Stimulated activated naive CD8-positive, alpha-beta T cell treated with anti-CD3 and anti-CD28 coated beads, Interleukin-15, amount 100 ng/mL, for 72 hours (primary cell): ENCODE measurements around the gene SLC10A7.

Experiments
- ATAC-seq: fragments of 150-1000 bp; cut with Tn5 transposase; 2 replicates; pipeline ENCODE4 v1.10.0; 2021; ENCODE audit warnings: mild to moderate bottlenecking, moderate library complexity
- DNase-seq, 2 donors: peaks; one replicate each; pipeline ENCODE4 v3.0.0; 2021 to 2022
- H3K27ac Mint-ChIP-seq, 2 donors: one replicate each; pipeline ENCODE4 v1.8.0; 2022; ENCODE audit warnings: mild to moderate bottlenecking in 2 of 2, mixed read lengths in 2 of 2, moderate library complexity in 2 of 2
- H3K27me3 Mint-ChIP-seq: one replicate; pipeline ENCODE4 v1.8.0; 2022; ENCODE audit warnings: mixed read lengths
- H3K4me1 Mint-ChIP-seq: one replicate; pipeline ENCODE4 v1.8.0; 2022; ENCODE audit warnings: mild to moderate bottlenecking, mixed read lengths
- H3K4me3 Mint-ChIP-seq, 2 donors: one replicate each; pipeline ENCODE4 v1.8.0; 2022; ENCODE audit warnings: mild to moderate bottlenecking in 2 of 2, mixed read lengths in 2 of 2, moderate library complexity in 1 of 2
- H3K9me3 Mint-ChIP-seq, 2 donors: one replicate each; pipeline ENCODE4 v1.8.0; 2022; ENCODE audit warnings: mixed read lengths in 2 of 2

Gene SLC10A7

DNA sequence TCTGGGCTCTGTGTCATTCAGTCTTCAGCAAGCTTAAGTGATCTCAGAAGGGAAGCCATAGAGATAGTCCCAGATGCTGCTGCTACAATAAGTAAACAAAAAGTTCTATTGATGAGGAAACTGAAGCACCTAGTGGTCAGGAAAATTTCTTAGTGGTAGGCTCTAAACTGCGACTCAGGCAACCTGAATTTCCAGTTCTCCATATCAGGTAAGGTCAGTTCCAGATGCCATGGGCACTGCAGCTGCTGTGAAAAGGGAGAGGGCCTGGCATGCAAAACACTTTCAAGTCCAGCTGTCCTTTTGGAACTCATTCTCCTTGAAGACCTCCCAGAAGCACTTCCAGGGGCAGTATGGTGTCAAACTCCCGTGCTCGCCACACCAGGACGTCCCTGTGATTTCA, 261.2 kb downstream of the SLC10A7 start:
- Mint-ChIP-seq H3K27me3 (no peaks in the 10 kb centered on the region), H3K4me1 (no peaks in the 10 kb centered on the region), H3K9me3 (no peaks in the 10 kb centered on the region), H3K27ac (no peak overlapping the region), H3K4me3 (no peak overlapping the region)
- DNase-seq (no peak), ATAC-seq (no peak)

DNA sequence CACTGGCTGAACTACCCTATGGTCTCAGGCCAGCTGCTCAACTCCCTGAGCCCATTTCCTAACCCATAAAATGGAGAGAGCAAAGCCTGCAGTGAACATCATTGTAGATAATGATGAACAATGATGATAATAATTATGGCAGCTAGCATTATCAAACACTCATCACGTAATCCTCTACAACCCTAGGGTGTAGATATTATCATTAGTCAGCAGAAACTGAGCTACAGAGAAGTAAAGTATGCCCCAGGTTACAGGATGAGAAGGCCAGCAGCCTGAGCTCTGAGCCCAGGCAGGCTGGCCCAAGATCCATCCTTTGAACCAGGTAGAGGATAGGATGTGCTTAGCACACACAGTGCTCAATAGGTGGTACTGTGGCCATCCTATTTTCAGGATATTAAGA, 264.2 kb downstream of the SLC10A7 start:
- DNase-seq (no peak), ATAC-seq (no peak)
- Mint-ChIP-seq H3K4me3 (no peak overlapping the region), H3K27me3 (no peaks in the 10 kb centered on the region), H3K4me1 (no peaks in the 10 kb centered on the region), H3K27ac (no peak overlapping the region), H3K9me3 (no peaks in the 10 kb centered on the region)

DNA sequence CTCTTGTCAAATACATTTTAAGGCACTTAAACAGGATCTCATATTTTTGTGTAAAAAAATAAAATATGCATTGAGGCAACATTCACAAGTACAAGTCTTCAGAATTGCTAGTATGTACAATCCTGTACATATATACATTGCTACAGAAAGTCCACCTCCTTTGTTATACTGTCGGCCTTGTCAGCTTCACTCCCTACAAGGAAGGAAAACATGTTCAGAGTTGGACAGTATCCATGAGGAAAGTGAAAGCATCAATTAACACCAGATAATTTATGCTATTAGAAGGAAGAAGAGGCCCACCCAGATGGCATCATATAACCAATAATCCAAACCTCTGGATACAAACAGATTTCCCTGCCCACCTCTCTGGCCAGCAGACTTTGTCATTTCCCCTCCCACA, 265.4 kb downstream of the SLC10A7 start:
- ATAC-seq = no peak
- H3K9me3 Mint-ChIP-seq = no peaks in the 10 kb centered on the region
- no peaks in the 10 kb centered on the region for H3K27me3 Mint-ChIP-seq
- H3K27ac Mint-ChIP-seq = peak overlapping the region in 1 of 2 donors; percentile 64
- no peak overlapping the region for H3K4me3 Mint-ChIP-seq
- no peaks in the 10 kb centered on the region for H3K4me1 Mint-ChIP-seq
- no peak for DNase-seq

DNA sequence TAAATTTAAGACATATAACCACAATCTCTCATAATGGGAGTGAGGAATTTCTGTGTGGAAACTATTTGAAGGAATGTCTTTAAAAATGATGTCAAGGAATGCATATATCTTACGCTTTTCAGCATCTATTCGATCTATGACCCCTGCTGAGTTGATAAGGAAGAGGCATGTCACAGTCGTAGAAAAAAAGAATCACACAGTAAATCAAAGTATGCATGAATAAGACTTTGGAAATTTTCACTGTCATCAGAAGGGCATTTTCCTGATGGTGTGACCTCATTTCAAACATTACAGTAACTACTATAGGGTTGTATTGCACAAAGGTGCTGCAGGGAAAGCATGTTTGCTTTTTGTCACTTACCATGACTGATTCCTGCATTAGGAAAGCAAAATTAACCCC, 265.9 kb downstream of the SLC10A7 start:
- DNase-seq (no peak), ATAC-seq (no peak)
- Mint-ChIP-seq H3K4me1 (no peaks in the 10 kb centered on the region), H3K9me3 (no peaks in the 10 kb centered on the region), H3K4me3 (no peak overlapping the region), H3K27ac (no peak overlapping the region), H3K27me3 (no peaks in the 10 kb centered on the region)

DNA sequence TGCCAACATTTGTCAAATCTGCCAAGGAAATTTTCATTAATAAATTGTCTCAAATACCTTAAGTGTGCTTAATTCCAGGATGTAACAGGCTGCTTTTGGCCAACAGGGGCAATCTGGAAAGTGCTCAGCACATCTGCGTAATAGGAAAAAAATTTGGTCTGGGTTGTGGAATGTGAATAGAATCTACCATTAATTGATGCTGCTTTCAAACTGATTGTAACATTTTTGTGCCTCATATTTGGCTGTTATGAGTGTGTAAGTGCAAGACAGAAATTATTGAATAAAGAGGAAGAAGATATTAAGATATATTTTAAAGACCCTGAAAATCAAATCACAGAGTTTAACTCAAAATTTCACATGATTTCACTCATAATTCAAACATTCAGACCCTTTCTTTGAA, 266.3 kb downstream of the SLC10A7 start:
- H3K4me3 Mint-ChIP-seq = no peak overlapping the region
- DNase-seq (no peak), ATAC-seq (no peak)
- H3K27me3 Mint-ChIP-seq = no peaks in the 10 kb centered on the region
- H3K27ac Mint-ChIP-seq = no peak overlapping the region
- no peaks in the 10 kb centered on the region for H3K4me1 Mint-ChIP-seq
- no peaks in the 10 kb centered on the region for H3K9me3 Mint-ChIP-seq

DNA sequence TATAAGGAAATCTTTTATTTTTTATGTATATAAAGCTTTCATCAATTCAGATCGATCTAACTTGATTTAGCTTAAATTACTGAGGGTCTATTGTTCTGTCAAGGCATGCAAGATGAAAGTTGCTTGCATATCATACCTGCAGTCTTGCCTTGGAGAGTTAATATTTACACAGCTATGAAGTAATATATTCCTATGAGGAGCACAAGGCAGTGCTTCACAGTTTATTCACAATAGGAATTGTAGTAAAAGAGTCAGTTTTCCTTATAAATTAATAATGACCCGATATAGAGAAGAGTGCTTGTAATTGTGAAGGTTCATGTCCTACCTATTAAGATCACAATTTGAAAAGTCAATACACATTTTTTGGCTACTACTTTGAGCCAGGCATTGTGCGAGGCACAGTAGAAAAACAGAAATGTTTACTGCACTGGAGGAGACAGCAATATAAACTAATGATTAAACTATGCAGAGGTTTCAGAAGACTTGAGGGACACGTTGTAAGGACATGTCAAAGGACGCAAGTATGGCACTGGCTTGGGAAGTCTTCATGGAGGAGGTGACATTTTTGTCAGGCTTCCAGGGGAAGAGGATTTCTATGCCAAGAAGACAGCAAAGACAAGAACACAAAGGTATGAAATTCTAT, 268.6 kb downstream of the SLC10A7 start:
- Mint-ChIP-seq H3K9me3 (no peaks in the 10 kb centered on the region), H3K4me3 (no peak overlapping the region), H3K27ac (no peak overlapping the region), H3K4me1 (no peaks in the 10 kb centered on the region), H3K27me3 (no peaks in the 10 kb centered on the region)
- ATAC-seq = no peak
- no peak for DNase-seq

DNA sequence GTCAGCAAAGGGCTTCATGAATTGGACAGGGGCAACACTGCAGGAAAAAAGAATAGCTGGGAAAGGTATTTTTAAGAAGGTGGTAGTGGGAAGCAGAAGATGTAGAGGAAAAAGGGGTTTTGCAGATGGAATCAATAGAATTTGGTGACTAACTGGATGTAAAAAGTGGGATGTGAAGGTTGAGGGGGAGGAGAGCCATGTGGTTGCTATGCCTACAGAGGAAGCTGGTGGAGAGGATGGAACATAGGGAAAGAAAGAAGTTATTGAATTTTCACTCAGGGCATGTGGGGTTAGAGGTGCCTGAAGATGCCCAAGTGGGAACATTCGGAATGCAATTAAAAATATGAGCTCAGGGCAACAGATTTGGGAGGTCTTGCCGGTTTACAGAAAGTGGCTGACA, 274.4 kb downstream of the SLC10A7 start:
- H3K27ac Mint-ChIP-seq = no peak overlapping the region
- H3K4me3 Mint-ChIP-seq = no peak overlapping the region
- no peak for DNase-seq
- H3K4me1 Mint-ChIP-seq = peaks cover 39% of the 10 kb centered on the region
- no peaks in the 10 kb centered on the region for H3K27me3 Mint-ChIP-seq
- no peak for ATAC-seq
- no peaks in the 10 kb centered on the region for H3K9me3 Mint-ChIP-seq

DNA sequence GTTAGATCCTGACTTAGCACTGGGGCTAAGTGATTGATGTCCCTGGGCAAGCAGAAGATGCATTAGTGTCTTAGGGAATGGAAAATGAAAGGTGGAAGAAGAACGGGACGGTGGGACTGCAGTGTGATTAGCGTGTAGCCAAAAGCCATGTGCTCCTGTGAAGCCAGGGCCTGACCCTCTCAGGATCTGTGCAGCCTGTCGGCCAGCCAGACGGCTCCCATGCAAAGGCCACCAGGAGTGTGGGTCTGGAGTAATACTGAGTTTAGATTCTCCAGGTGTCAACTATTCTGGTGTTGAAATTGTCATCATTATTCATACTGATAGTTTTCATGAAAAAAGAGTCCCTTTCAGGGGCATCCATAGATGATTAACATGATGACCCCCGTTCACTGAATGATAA, 275.4 kb downstream of the SLC10A7 start:
- Mint-ChIP-seq H3K27ac (no peak overlapping the region), H3K4me1 (peaks cover 49% of the 10 kb centered on the region), H3K9me3 (no peaks in the 10 kb centered on the region), H3K27me3 (no peaks in the 10 kb centered on the region), H3K4me3 (no peak overlapping the region)
- no peak for ATAC-seq
- no peak for DNase-seq

DNA sequence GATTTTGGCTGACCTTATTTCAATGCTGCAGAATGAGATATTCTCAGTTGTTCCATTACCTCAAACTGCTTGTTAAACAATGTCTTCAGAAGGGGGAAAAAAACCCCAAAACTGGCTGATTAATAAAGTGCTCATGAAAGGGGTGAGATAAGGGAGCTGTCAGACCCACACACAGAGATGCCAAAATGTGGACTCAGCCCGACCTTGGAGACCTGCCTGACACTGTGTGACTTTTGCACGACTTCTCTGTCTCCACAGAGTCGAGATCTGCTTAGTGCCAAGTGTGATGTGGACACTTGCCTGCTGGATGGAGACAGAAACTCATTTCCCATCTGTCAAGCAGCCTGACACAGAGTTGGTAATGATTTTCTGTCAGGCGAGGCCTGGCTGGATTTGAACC, 275.9 kb downstream of the SLC10A7 start:
- Mint-ChIP-seq H3K4me1 (peaks cover 51% of the 10 kb centered on the region), H3K9me3 (no peaks in the 10 kb centered on the region), H3K27me3 (no peaks in the 10 kb centered on the region), H3K4me3 (no peak overlapping the region), H3K27ac (peak overlapping the region in 1 of 2 donors; percentile 49)
- no peak for ATAC-seq
- DNase-seq = no peak

DNA sequence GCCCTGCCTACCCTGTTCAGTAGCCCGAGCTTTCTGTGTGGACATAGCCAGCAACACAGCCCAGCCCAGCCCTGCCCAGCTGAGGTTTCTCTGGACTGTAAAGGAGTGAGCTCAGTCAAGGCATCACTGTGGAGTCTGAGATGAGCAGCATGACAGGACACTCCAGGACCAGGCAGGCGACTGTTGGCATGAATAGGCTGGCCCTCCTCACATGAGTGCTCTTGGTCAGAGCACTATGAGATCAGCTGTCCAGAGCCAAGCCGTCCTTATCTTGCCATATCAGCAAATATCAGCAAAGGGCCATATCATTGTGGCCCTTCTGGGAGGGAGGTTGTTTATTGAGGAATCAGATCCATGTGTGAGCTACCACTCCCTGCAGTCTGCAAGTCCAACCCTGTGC, 276.5 kb downstream of the SLC10A7 start:
- H3K9me3 Mint-ChIP-seq = no peaks in the 10 kb centered on the region
- H3K27ac Mint-ChIP-seq = no peak overlapping the region
- H3K4me3 Mint-ChIP-seq = no peak overlapping the region
- H3K4me1 Mint-ChIP-seq = peaks cover 51% of the 10 kb centered on the region
- ATAC-seq (no peak), DNase-seq (no peak)
- H3K27me3 Mint-ChIP-seq = no peaks in the 10 kb centered on the region

DNA sequence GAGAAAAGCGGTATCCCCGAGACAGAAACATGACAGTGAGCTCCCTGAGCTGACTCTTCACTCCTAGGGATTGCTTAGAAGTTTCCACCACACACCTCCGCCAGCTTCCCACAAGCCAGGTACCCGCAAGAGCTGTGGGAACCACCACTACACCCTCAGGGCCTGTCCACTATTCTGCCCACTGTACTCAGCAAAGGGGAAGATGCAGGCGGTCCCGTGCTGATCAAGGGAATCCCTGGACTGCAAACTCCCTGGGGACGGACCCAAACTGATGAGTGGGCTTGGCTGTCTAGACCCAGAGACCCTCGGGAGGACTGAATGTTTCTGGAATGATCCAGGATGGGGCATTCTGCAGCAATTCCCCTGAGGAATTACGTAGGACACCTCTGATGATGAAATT, 277.2 kb downstream of the SLC10A7 start:
- DNase-seq = no peak
- H3K27ac Mint-ChIP-seq = no peak overlapping the region
- no peaks in the 10 kb centered on the region for H3K9me3 Mint-ChIP-seq
- no peaks in the 10 kb centered on the region for H3K27me3 Mint-ChIP-seq
- H3K4me3 Mint-ChIP-seq = peak overlapping the region in 1 of 2 donors; percentile 80
- ATAC-seq = no peak
- H3K4me1 Mint-ChIP-seq = peaks cover 51% of the 10 kb centered on the region

DNA sequence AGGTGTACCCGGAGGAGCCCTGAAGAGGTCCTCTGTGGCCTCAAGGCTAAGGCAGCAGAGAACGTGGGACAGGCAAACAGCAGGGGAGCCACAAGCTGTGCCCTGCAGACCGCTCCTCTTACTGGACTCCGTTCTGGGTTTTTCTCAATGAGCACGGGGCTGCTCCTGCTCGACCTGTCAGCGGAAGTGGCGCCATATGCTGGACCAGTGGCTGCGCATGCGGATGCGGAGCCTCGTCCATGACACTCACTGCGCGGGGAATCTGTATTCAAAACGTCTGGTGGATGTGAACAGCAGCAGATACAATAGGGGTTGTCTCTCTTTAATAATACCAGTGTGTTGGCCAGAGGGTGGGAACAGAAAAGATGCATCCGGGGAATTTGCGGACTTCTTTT, 277.9 kb downstream of the SLC10A7 start:
- DNase-seq (no peak), ATAC-seq (no peak)
- Mint-ChIP-seq H3K4me1 (peaks cover 51% of the 10 kb centered on the region), H3K27me3 (no peaks in the 10 kb centered on the region), H3K4me3 (peak overlapping the region; percentile 74 to 80), H3K9me3 (no peaks in the 10 kb centered on the region), H3K27ac (peak overlapping the region in 1 of 2 donors; percentile 95)

DNA sequence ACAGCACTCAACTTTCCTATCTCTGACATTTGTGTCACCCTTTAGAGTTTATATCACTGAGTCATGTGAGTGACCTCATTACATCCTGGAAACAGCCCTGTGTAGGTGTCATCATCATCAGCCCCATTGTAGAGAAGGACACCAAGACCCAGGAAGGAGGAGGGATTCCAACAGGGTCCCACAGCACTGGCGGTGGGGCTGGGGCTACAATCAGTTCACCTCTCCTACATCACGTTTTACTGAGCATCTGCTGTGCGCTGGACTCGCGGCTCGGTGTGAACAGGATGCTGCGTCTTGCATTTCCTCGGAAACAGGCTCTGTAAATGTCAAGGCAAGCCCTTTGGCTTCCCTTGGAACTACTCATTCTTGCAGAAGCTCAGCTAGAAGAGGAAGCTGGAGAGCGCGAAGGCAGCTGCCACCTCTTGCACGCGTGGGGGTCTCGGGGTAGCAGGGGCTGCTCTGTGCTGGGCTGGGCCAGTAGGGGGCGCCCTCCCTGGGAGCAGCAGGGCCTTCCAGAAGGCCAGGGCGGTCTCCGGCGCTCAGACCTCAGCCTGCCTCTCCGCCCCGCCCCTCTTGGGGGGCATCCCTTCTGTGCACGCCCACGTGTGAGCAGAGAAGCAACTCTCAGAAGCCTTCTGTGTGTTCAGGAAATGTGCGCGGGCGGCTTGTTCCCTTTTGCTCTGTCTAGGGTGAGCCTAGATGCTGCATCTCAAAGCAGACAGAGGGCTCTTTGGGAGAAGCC, 278.4 kb downstream of the SLC10A7 start:
- no peaks in the 10 kb centered on the region for H3K9me3 Mint-ChIP-seq
- peak overlapping the region; percentile 75 to 95 for H3K27ac Mint-ChIP-seq
- peak overlapping the region; percentile 74 to 80 for H3K4me3 Mint-ChIP-seq
- H3K4me1 Mint-ChIP-seq = peaks cover 51% of the 10 kb centered on the region
- ATAC-seq (peak; percentile 82), DNase-seq (peak; percentile 77 to 79)
- no peaks in the 10 kb centered on the region for H3K27me3 Mint-ChIP-seq

DNA sequence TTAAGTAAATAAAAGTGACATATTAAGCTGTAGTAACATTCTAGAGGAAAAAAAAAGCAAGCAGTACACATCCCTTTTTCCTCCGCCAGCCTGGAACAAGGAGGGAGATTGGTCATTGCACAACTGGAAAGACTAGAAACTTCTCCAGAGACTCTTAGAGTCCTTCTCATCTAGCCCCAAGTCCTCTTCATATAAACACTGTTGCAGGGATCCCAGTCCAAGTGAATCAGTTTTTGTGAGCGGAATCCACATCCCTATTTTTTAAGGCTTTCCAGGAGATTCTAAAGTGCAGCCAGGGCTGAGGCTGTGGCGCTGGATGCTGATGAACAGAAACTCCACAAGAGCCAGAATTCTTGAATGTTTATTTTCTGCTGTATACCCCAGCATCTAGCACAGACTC, 283.6 kb downstream of the SLC10A7 start:
- Mint-ChIP-seq H3K4me3 (no peak overlapping the region), H3K27me3 (peaks cover 8% of the 10 kb centered on the region), H3K4me1 (peaks cover 19% of the 10 kb centered on the region), H3K27ac (no peak overlapping the region), H3K9me3 (no peaks in the 10 kb centered on the region)
- ATAC-seq (no peak), DNase-seq (no peak)

DNA sequence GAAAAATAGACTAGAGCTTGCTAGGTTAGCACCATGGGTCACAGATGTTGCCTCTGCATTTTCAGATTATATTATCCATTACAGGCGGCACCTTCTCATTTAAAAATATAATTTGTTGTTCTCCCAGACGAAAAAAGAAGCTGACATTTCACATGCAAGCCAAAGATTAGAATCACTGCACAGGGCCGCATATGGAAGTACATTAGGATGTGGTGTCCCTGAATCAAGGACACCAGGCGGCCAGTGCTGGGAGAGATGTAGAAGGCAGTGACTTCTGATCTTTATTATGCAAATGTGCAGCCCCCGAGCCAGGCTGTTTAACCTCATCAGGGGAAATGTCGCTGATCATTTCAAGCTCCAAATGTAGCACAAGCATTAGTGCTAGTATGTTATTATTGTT, 284.6 kb downstream of the SLC10A7 start:
- Mint-ChIP-seq H3K4me3 (no peak overlapping the region), H3K27me3 (peaks cover 8% of the 10 kb centered on the region)

DNA sequence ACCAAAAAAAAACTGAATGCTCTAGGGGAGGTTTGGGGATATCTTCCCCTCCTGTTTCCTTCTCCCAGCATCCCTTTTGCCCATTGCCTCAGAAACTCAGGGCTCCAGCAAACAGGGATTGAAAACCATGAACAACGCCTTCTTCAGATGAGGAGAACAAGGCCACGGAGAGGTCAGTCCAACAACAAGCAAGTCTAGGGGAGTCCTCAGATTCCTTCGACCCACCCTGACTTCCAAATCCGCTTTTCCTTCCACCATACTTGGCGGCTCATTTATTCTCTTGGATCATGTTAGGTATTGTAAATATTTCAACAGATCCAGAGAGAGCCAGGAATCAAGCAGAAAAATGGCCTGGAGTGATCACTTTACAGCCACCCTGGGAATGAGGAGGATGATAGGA, 285.5 kb downstream of the SLC10A7 start:
- H3K27me3 Mint-ChIP-seq = peaks cover 8% of the 10 kb centered on the region
- H3K4me1 Mint-ChIP-seq = peaks cover 1% of the 10 kb centered on the region
- H3K27ac Mint-ChIP-seq = no peak overlapping the region
- ATAC-seq (no peak), DNase-seq (no peak)
- no peak overlapping the region for H3K4me3 Mint-ChIP-seq
- H3K9me3 Mint-ChIP-seq = peaks cover 0 to 10% of the 10 kb centered on the region in 2 donors

More for the DNA sequence above, 284.6 kb downstream of the SLC10A7 start:
- peaks cover 0 to 6% of the 10 kb centered on the region in 2 donors for H3K9me3 Mint-ChIP-seq
- DNase-seq = no peak
- no peak for ATAC-seq
- H3K27ac Mint-ChIP-seq = no peak overlapping the region
- H3K4me1 Mint-ChIP-seq = peaks cover 10% of the 10 kb centered on the region
